ENCODE measurements around the gene RAPGEF1. TPM values are rescaled to one million over a fixed set of nuclear protein-coding genes. Genes with fewer than 3 reads are reported as not detected.

Gene RAPGEF1
- total RNA-seq, 2 donors from 2014 or later, result 28.6 to 63.8 TPM

- Histone ChIP-seq H3K36me3 (peaks cover 9 to 10% of the 10 kb centered on the region in 2 donors), H3K4me3 (no peak overlapping the region), H3K27me3 (replicated peaks; ENCODE audit: insufficient read depth) (no peaks in the 10 kb centered on the region), H3K4me1 (replicated peaks) (no peaks in the 10 kb centered on the region), H3K9me3 (no peaks in the 10 kb centered on the region), H3K27ac (no peak overlapping the region)
- no peak for DNase-seq (ENCODE audit: low spot score)
- intact Hi-C loops (cut with DNase I), result no loop called here
- 95% methylated on average over 7 of the region's 7 CpGs for WGBS
- TF ChIP-seq POLR2A (IDR thresholded peaks at IDR 0.05), result no peak
- TF ChIP-seq POLR2AphosphoS5 (IDR thresholded peaks at IDR 0.05), result no peak
- TF ChIP-seq, protein P1, sequence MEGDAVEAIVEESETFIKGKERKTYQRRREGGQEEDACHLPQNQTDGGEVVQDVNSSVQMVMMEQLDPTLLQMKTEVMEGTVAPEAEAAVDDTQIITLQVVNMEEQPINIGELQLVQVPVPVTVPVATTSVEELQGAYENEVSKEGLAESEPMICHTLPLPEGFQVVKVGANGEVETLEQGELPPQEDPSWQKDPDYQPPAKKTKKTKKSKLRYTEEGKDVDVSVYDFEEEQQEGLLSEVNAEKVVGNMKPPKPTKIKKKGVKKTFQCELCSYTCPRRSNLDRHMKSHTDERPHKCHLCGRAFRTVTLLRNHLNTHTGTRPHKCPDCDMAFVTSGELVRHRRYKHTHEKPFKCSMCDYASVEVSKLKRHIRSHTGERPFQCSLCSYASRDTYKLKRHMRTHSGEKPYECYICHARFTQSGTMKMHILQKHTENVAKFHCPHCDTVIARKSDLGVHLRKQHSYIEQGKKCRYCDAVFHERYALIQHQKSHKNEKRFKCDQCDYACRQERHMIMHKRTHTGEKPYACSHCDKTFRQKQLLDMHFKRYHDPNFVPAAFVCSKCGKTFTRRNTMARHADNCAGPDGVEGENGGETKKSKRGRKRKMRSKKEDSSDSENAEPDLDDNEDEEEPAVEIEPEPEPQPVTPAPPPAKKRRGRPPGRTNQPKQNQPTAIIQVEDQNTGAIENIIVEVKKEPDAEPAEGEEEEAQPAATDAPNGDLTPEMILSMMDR (IDR thresholded peaks at IDR 0.05), result no peak
Measured at GRCh38 chr9:131597246-131597645, 142.6 kb downstream of the RAPGEF1 start.

- 96% methylated on average over 4 of the region's 4 CpGs for WGBS
- no peak for DNase-seq (ENCODE audit: low spot score)
- Histone ChIP-seq H3K27ac (no peak overlapping the region), H3K27me3 (replicated peaks; ENCODE audit: insufficient read depth) (no peaks in the 10 kb centered on the region), H3K4me1 (replicated peaks) (no peaks in the 10 kb centered on the region), H3K4me3 (no peak overlapping the region), H3K36me3 (peaks cover 9 to 10% of the 10 kb centered on the region in 2 donors), H3K9me3 (no peaks in the 10 kb centered on the region)
- intact Hi-C loops (cut with DNase I), result no loop called here
- TF ChIP-seq POLR2AphosphoS5 (IDR thresholded peaks at IDR 0.05), result no peak
- TF ChIP-seq, protein P1 (IDR thresholded peaks at IDR 0.05), result no peak
- no peak for TF ChIP-seq POLR2A (IDR thresholded peaks at IDR 0.05)
Measured at GRCh38 chr9:131596430-131596743, 143.5 kb downstream of the RAPGEF1 start.

- H3K27me3 ChIP-seq (replicated peaks; ENCODE audit: insufficient read depth), result no peaks in the 10 kb centered on the region
- H3K4me3 ChIP-seq, result no peak overlapping the region
- H3K27ac ChIP-seq, result no peak overlapping the region
- no peak for DNase-seq (ENCODE audit: low spot score)
- H3K4me1 ChIP-seq (replicated peaks), result no peaks in the 10 kb centered on the region
- H3K36me3 ChIP-seq, result peaks cover 9 to 10% of the 10 kb centered on the region in 2 donors
- TF ChIP-seq, protein P1 (IDR thresholded peaks at IDR 0.05), result no peak
- TF ChIP-seq POLR2A (IDR thresholded peaks at IDR 0.05) (no peak), POLR2AphosphoS5 (IDR thresholded peaks at IDR 0.05) (no peak)
- no peaks in the 10 kb centered on the region for H3K9me3 ChIP-seq
- intact Hi-C loops (cut with DNase I), result no loop called here
- WGBS, result 90% methylated on average over 20 of the region's 20 CpGs
Measured at GRCh38 chr9:131595696-131596429, 144.0 kb downstream of the RAPGEF1 start.

DNA sequence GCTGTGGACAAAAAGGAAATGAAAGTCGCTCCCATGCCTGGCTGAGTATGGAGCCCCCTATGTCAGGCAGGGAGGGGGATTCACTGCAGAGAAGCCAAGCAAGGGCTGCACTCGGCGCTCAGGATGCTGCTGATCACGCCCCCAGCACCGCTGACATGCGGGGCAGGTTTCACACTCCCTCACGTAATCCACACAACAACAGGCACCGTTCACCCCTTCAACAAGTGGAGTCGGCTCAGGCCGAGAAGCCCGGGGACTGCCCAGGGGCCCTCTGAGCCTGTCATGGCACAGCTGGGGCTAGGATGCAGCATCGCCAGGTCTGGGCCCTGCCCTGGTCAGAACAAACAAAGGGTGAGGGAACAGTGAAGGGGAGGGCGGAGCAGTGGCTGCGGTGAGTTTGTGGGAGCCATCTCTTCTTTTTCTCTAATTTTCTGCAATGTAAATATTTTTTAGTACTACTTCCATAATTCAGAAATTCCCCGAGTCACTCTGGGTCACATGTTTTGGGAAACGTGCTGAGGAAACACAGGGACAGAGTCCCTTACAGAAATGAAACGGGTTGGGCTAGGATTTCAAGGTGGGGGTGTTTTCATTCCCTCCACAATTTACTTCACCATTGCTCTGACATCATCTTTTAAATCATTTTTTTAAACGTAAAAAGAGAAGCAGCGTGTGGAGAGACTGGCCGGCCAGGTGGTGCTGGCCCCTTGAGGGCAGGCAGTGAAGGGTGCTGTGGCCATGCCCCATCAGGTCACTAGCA is 144.8 kb downstream of the RAPGEF1 start:
- no peak for DNase-seq (ENCODE audit: low spot score)
- intact Hi-C loops (cut with DNase I), result no loop called here
- H3K4me1 ChIP-seq (replicated peaks), result no peaks in the 10 kb centered on the region
- H3K27me3 ChIP-seq (replicated peaks; ENCODE audit: insufficient read depth), result no peaks in the 10 kb centered on the region
- no peaks in the 10 kb centered on the region for H3K9me3 ChIP-seq
- WGBS, result 71% methylated on average over 16 of the region's 20 CpGs
- H3K27ac ChIP-seq, result no peak overlapping the region
- no peak overlapping the region for H3K4me3 ChIP-seq
- TF ChIP-seq, protein P1 (IDR thresholded peaks at IDR 0.05), result no peak
- TF ChIP-seq POLR2AphosphoS5 (IDR thresholded peaks at IDR 0.05) (no peak), POLR2A (IDR thresholded peaks at IDR 0.05) (no peak)
- peaks cover 9 to 10% of the 10 kb centered on the region in 2 donors for H3K36me3 ChIP-seq
